SU-DHL-6 (cell line): ENCODE data around the gene MAP2K5.

ENCODE experiments used
- H2AFZ ChIP-seq: fragments of 200-600 bp; sonication (generic); 2 replicates; pipeline ENCODE4 v1.6.1; 2014; ENCODE audit warnings: low read depth, mild to moderate bottlenecking, moderate library complexity, mixed read lengths, antibody characterized with exemption, low read length; ENCODE audit not compliant: severe bottlenecking
- H3F3A ChIP-seq: fragments of 200-600 bp; shearing (Covaris generic); 2 replicates; pipeline ENCODE4 v1.6.0; 2016; ENCODE audit warnings: antibody characterized with exemption, mild to moderate bottlenecking; ENCODE audit not compliant: insufficient read depth
- H3K27ac ChIP-seq: fragments of 200-600 bp; sonication (generic); 2 replicates; pipeline ENCODE4 v1.5.1; 2016; ENCODE audit warnings: low read depth, mild to moderate bottlenecking, low read length, moderate library complexity, mixed read lengths
- H3K27me3 ChIP-seq: fragments of 200-600 bp; sonication (generic), shearing (Covaris generic); 2 replicates; pipeline ENCODE4 v1.6.0; 2014; ENCODE audit warnings: mild to moderate bottlenecking, low read length
- H3K36me3 ChIP-seq: fragments of 200-600 bp; sonication (generic); 2 replicates; pipeline ENCODE4 v1.6.1; 2014; ENCODE audit warnings: mild to moderate bottlenecking, low read length, mixed read lengths
- H3K4me2 ChIP-seq: fragments of 300-600, 200-600 bp; shearing (Covaris generic), sonication (generic); 2 replicates; pipeline ENCODE4 v1.6.0; 2014; ENCODE audit warnings: low read length, low read depth, mild to moderate bottlenecking; ENCODE audit not compliant: poor library complexity, severe bottlenecking
- H3K4me3 ChIP-seq: fragments of 200-600 bp; sonication (generic); 2 replicates; pipeline ENCODE4 v1.5.1; 2014; ENCODE audit warnings: antibody characterized with exemption, low read length, mild to moderate bottlenecking, mixed read lengths; ENCODE audit not compliant: insufficient read depth, poor library complexity, severe bottlenecking
- H3K79me2 ChIP-seq: fragments of 200-600 bp; sonication (generic); 2 replicates; pipeline ENCODE4 v1.6.1; 2014; ENCODE audit warnings: mild to moderate bottlenecking, low read length, moderate library complexity; ENCODE audit not compliant: insufficient read depth
- H3K9ac ChIP-seq: fragments of 200-600 bp; sonication (generic); 2 replicates; pipeline ENCODE4 v1.7.0; 2014; ENCODE audit warnings: mild to moderate bottlenecking, low read length
- H3K9me2 ChIP-seq: fragments of 200-600 bp; sonication (generic); replicated peaks from 2 replicates; pipeline ENCODE4 v1.6.1; 2014; ENCODE audit warnings: low read length; ENCODE audit not compliant: insufficient read depth
- H3K9me3 ChIP-seq: fragments of 200-600 bp; sonication (generic); 2 replicates; pipeline ENCODE4 v1.6.1; 2014; ENCODE audit warnings: low read length, mixed read lengths; ENCODE audit not compliant: insufficient read depth
- H4K20me1 ChIP-seq: fragments of 200-600 bp; sonication (generic); 2 replicates; pipeline ENCODE4 v1.6.1; 2014; ENCODE audit warnings: low read depth, mild to moderate bottlenecking, antibody characterized with exemption, low read length, moderate library complexity, mixed read lengths
- CTCF ChIP-seq: fragments of 200-600 bp; sonication (generic); IDR thresholded peaks from one replicate; pipeline ENCODE4 v1.5.1; 2017; ENCODE audit warnings: antibody characterized with exemption, mild to moderate bottlenecking, low read length, moderate library complexity; ENCODE audit not compliant: insufficient read depth, poor library complexity, severe bottlenecking
- EZH2phosphoT487 ChIP-seq: fragments of 200-600 bp; sonication (generic), shearing (Covaris generic); conservative IDR thresholded peaks from 2 replicates; pipeline ENCODE4 v1.6.1; 2018; ENCODE audit warnings: mild to moderate bottlenecking, antibody characterized with exemption, low read length, moderate library complexity, mixed read lengths

MAP2K5 gene

GRCh38 chr15:67825881-67826716, 283.6 kb downstream of the MAP2K5 start:
- Histone ChIP-seq H3K9ac (no peak overlapping the region), H3K4me2 (no peak overlapping the region), H2AFZ (no peak overlapping the region), H3F3A (no peaks in the 10 kb centered on the region), H4K20me1 (no peaks in the 10 kb centered on the region), H3K36me3 (no peaks in the 10 kb centered on the region), H3K27me3 (no peaks in the 10 kb centered on the region), H3K9me2 (no peaks in the 10 kb centered on the region), H3K27ac (no peak overlapping the region), H3K79me2 (no peaks in the 10 kb centered on the region), H3K4me3 (no peak overlapping the region), H3K9me3 (no peaks in the 10 kb centered on the region)
- TF ChIP-seq EZH2phosphoT487 (no peak), CTCF (no peak)

- TF ChIP-seq EZH2phosphoT487, result no peak
- no peak for TF ChIP-seq CTCF
- Histone ChIP-seq H3K9ac (no peak overlapping the region), H3K27me3 (no peaks in the 10 kb centered on the region), H2AFZ (no peak overlapping the region), H3K79me2 (no peaks in the 10 kb centered on the region), H3K4me3 (no peak overlapping the region), H3F3A (no peaks in the 10 kb centered on the region), H3K36me3 (no peaks in the 10 kb centered on the region), H3K4me2 (no peak overlapping the region), H3K9me3 (no peaks in the 10 kb centered on the region), H3K27ac (no peak overlapping the region), H4K20me1 (no peaks in the 10 kb centered on the region), H3K9me2 (no peaks in the 10 kb centered on the region)
These were observed 284.4 kb downstream of the MAP2K5 start for GRCh38 chr15:67826717-67827561.

- Histone ChIP-seq H3K27me3 (no peaks in the 10 kb centered on the region), H3K9ac (no peak overlapping the region), H2AFZ (no peak overlapping the region), H3K9me3 (no peaks in the 10 kb centered on the region), H3K4me2 (no peak overlapping the region), H3K27ac (no peak overlapping the region), H3K79me2 (no peaks in the 10 kb centered on the region), H3K4me3 (no peak overlapping the region), H4K20me1 (no peaks in the 10 kb centered on the region), H3K9me2 (no peaks in the 10 kb centered on the region), H3F3A (no peaks in the 10 kb centered on the region), H3K36me3 (no peaks in the 10 kb centered on the region)
- TF ChIP-seq CTCF, result no peak
- TF ChIP-seq EZH2phosphoT487, result no peak
These were observed 285.2 kb downstream of the MAP2K5 start for GRCh38 chr15:67827562-67828277.
